ENCODE measurements around the gene SLC25A42. TPM values are rescaled to one million over a fixed set of nuclear protein-coding genes. Genes with fewer than 3 reads are reported as not detected.

Gene SLC25A42
- polyA plus RNA-seq, 2 donors = 4.1 to 4.2 TPM

- peaks cover 3 to 27% of the 10 kb centered on the region in 2 donors for H3K36me3 ChIP-seq (ENCODE audit: control insufficient read depth in 2 of 2, insufficient read depth in 2 of 2, low read length in 1 of 2)
These were observed 14.4 kb upstream of the SLC25A42 start for GRCh38 chr19:19049406-19049805.

DNA sequence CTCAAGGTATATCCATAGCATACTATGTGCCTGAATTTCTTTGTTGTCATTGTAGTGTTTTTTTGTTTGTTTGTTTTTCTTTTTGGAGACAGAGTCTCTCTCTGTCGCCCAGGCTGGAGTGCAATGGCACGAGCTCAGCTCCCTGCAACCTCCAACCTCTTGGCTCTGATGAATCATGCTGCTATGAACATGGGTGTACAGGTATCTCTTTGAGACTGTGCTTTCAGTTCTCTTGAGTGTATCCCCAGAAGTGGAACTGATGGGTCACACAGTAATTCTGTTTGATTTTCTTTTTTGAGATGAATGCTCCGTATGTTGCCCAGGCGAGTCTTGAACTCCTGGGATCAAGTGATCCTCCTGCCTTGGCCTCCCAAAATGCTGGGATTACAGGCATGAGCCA lies 13.7 kb upstream of the SLC25A42 start:
- WGBS, 2 donors = 92 to 95% methylated on average over 4 of the region's 4 CpGs
- Histone ChIP-seq H3K4me3 (ENCODE audit: low read depth in 1 of 2, low read length in 2 of 2) (no peak overlapping the region), H3K4me1 (ENCODE audit: control insufficient read depth in 2 of 2, insufficient read depth in 2 of 2, low read length in 1 of 2) (no peaks in the 10 kb centered on the region), H3K27ac (ENCODE audit: low read depth in 2 of 2, low read length in 1 of 2) (no peak overlapping the region), H3K9me3 (ENCODE audit: control insufficient read depth in 2 of 2, insufficient read depth in 1 of 2, low read depth in 1 of 2, low read length in 1 of 2) (no peaks in the 10 kb centered on the region), H3K27me3 (ENCODE audit: control insufficient read depth in 1 of 2, insufficient read depth in 2 of 2, low read length in 2 of 2) (no peaks in the 10 kb centered on the region), H3K36me3 (ENCODE audit: control insufficient read depth in 2 of 2, insufficient read depth in 2 of 2, low read length in 1 of 2) (peaks cover 9 to 29% of the 10 kb centered on the region in 2 donors)

More at GRCh38 chr19:19049406-19049805, 14.4 kb upstream of the SLC25A42 start:
- H3K27me3 ChIP-seq (ENCODE audit: control insufficient read depth in 1 of 2, insufficient read depth in 2 of 2, low read length in 2 of 2) = no peaks in the 10 kb centered on the region
- H3K27ac ChIP-seq (ENCODE audit: low read depth in 2 of 2, low read length in 1 of 2) = no peak overlapping the region
- no peak overlapping the region for H3K4me3 ChIP-seq (ENCODE audit: low read depth in 1 of 2, low read length in 2 of 2)
- H3K4me1 ChIP-seq (ENCODE audit: control insufficient read depth in 2 of 2, insufficient read depth in 2 of 2, low read length in 1 of 2) = no peaks in the 10 kb centered on the region
- 96 to 97% methylated on average over 2 of the region's 2 CpGs for WGBS, 2 donors
- H3K9me3 ChIP-seq (ENCODE audit: control insufficient read depth in 2 of 2, insufficient read depth in 1 of 2, low read depth in 1 of 2, low read length in 1 of 2) = no peaks in the 10 kb centered on the region

- Histone ChIP-seq H3K9me3 (ENCODE audit: control insufficient read depth in 2 of 2, insufficient read depth in 1 of 2, low read depth in 1 of 2, low read length in 1 of 2) (no peaks in the 10 kb centered on the region), H3K27me3 (ENCODE audit: control insufficient read depth in 1 of 2, insufficient read depth in 2 of 2, low read length in 2 of 2) (no peaks in the 10 kb centered on the region), H3K4me1 (ENCODE audit: control insufficient read depth in 2 of 2, insufficient read depth in 2 of 2, low read length in 1 of 2) (no peaks in the 10 kb centered on the region), H3K4me3 (ENCODE audit: low read depth in 1 of 2, low read length in 2 of 2) (no peak overlapping the region), H3K36me3 (ENCODE audit: control insufficient read depth in 2 of 2, insufficient read depth in 2 of 2, low read length in 1 of 2) (peaks cover 9 to 35% of the 10 kb centered on the region in 2 donors), H3K27ac (ENCODE audit: low read depth in 2 of 2, low read length in 1 of 2) (no peak overlapping the region)
- WGBS, 2 donors = 54 to 72% methylated on average over 2 of the region's 2 CpGs
These were observed 13.1 kb upstream of the SLC25A42 start for GRCh38 chr19:19050731-19051130.

DNA sequence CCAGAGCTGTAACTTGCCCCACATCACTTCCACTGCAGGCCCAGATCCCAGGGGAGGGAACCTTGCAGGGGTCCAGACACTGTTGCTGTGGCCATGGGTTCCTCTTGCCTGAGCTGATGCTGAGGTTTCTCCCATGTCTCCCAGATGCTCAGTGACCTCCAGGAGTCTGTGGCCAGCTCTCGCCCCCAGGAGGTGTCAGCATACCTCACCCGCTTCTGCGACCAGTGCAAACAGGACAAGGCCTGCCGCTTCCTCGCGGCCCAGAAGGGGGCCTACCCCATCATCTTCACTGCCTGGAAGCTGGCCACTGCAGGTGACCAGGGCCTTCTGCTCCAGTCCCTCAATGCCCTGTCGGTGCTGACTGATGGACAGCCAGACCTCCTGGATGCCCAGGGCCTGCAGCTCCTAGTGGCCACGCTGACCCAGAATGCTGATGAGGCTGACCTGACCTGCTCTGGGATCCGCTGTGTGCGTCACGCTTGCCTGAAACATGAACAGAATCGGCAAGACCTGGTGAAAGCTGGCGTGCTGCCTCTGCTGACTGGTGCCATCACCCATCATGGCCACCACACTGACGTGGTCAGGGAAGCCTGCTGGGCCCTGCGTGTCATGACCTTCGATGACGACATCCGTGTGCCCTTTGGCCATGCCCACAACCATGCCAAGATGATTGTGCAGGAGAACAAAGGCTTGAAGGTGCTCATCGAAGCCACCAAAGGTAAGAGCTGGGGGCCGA lies 12.1 kb upstream of the SLC25A42 start:
- H3K36me3 ChIP-seq (ENCODE audit: control insufficient read depth in 2 of 2, insufficient read depth in 2 of 2, low read length in 1 of 2) = peaks cover 9 to 39% of the 10 kb centered on the region in 2 donors
- H3K9me3 ChIP-seq (ENCODE audit: control insufficient read depth in 2 of 2, insufficient read depth in 1 of 2, low read depth in 1 of 2, low read length in 1 of 2) = no peaks in the 10 kb centered on the region
- no peaks in the 10 kb centered on the region for H3K27me3 ChIP-seq (ENCODE audit: control insufficient read depth in 1 of 2, insufficient read depth in 2 of 2, low read length in 2 of 2)
- no peaks in the 10 kb centered on the region for H3K4me1 ChIP-seq (ENCODE audit: control insufficient read depth in 2 of 2, insufficient read depth in 2 of 2, low read length in 1 of 2)
- H3K4me3 ChIP-seq (ENCODE audit: low read depth in 1 of 2, low read length in 2 of 2) = no peak overlapping the region
- WGBS, 2 donors = 92 to 93% methylated on average over 20 of the region's 20 CpGs
- H3K27ac ChIP-seq (ENCODE audit: low read depth in 2 of 2, low read length in 1 of 2) = no peak overlapping the region

DNA sequence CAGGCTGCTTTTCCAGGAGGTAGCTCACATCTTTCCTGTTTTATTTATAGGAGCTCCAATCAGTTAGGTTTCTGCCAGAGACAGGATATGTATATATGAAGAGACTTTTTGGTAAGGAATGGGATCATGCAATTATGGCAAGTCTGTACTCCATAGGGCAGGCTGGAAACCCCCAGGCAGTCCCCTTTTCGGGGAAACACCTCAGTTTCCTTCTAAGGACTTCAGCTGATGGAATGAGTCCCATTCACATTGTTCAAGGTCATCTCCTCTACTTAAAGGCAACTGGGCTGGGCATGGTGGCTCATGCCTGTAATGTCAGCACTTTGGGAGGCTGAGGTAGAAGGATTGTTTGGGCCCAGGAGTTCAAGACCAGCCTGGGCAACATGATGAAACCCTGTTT lies 10.9 kb upstream of the SLC25A42 start:
- Histone ChIP-seq H3K4me3 (ENCODE audit: low read depth in 1 of 2, low read length in 2 of 2) (no peak overlapping the region), H3K36me3 (ENCODE audit: control insufficient read depth in 2 of 2, insufficient read depth in 2 of 2, low read length in 1 of 2) (peaks cover 15 to 52% of the 10 kb centered on the region in 2 donors)
- WGBS, 2 donors = 64 to 81% methylated on average over 1 of the region's 1 CpG

GRCh38 chr19:19053508-19054314 lies 10.1 kb upstream of the SLC25A42 start:
- Histone ChIP-seq H3K9me3 (ENCODE audit: control insufficient read depth in 2 of 2, insufficient read depth in 1 of 2, low read depth in 1 of 2, low read length in 1 of 2) (no peaks in the 10 kb centered on the region), H3K4me3 (ENCODE audit: low read depth in 1 of 2, low read length in 2 of 2) (no peak overlapping the region), H3K27ac (ENCODE audit: low read depth in 2 of 2, low read length in 1 of 2) (no peak overlapping the region), H3K36me3 (ENCODE audit: control insufficient read depth in 2 of 2, insufficient read depth in 2 of 2, low read length in 1 of 2) (peaks cover 18 to 53% of the 10 kb centered on the region in 2 donors), H3K27me3 (ENCODE audit: control insufficient read depth in 1 of 2, insufficient read depth in 2 of 2, low read length in 2 of 2) (no peaks in the 10 kb centered on the region), H3K4me1 (ENCODE audit: control insufficient read depth in 2 of 2, insufficient read depth in 2 of 2, low read length in 1 of 2) (no peaks in the 10 kb centered on the region)
- WGBS, 2 donors = 88 to 90% methylated on average over 21 to 25 of the region's 25 CpGs

More for the DNA sequence above, 10.9 kb upstream of the SLC25A42 start:
- Histone ChIP-seq H3K9me3 (ENCODE audit: control insufficient read depth in 2 of 2, insufficient read depth in 1 of 2, low read depth in 1 of 2, low read length in 1 of 2) (no peaks in the 10 kb centered on the region), H3K4me1 (ENCODE audit: control insufficient read depth in 2 of 2, insufficient read depth in 2 of 2, low read length in 1 of 2) (no peaks in the 10 kb centered on the region), H3K27me3 (ENCODE audit: control insufficient read depth in 1 of 2, insufficient read depth in 2 of 2, low read length in 2 of 2) (no peaks in the 10 kb centered on the region), H3K27ac (ENCODE audit: low read depth in 2 of 2, low read length in 1 of 2) (no peak overlapping the region)

DNA sequence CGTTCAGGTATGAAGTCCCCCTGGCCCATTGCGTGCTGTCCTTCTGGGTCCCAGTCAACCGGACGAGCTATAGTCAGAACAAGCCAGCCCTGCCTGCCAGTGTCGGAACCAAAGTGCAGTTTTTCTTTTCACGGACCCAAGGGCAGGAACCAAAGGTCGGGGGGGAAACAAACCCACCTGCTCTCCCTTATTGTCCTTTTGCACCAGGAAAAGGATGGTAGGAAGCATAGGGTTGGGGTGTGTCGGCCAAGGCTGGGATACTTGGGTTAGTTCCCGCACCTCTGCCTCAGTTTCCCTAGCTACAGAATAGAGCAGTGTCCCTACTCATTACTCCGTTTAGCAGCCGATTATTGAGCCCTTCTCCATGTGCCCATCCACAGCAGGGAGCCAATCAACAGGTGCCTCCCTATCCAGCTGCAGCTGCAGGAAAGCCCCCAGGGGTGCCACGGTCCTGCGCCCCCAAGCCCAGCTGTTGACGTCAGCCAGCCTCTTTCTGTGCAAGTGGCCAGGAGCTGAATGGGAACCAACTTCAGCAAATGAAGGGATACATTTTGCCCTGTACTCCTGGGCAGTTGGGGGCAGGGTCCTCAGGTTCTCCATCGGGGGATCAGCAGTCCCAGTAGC lies 9.4 kb upstream of the SLC25A42 start:
- Histone ChIP-seq H3K27me3 (ENCODE audit: control insufficient read depth in 1 of 2, insufficient read depth in 2 of 2, low read length in 2 of 2) (no peaks in the 10 kb centered on the region), H3K27ac (ENCODE audit: low read depth in 2 of 2, low read length in 1 of 2) (no peak overlapping the region), H3K36me3 (ENCODE audit: control insufficient read depth in 2 of 2, insufficient read depth in 2 of 2, low read length in 1 of 2) (peaks cover 18 to 59% of the 10 kb centered on the region in 2 donors), H3K9me3 (ENCODE audit: control insufficient read depth in 2 of 2, insufficient read depth in 1 of 2, low read depth in 1 of 2, low read length in 1 of 2) (no peaks in the 10 kb centered on the region), H3K4me3 (ENCODE audit: low read depth in 1 of 2, low read length in 2 of 2) (no peak overlapping the region), H3K4me1 (ENCODE audit: control insufficient read depth in 2 of 2, insufficient read depth in 2 of 2, low read length in 1 of 2) (no peaks in the 10 kb centered on the region)
- 95 to 96% methylated on average over 15 of the region's 15 CpGs for WGBS, 2 donors

- Histone ChIP-seq H3K9me3 (ENCODE audit: control insufficient read depth in 2 of 2, insufficient read depth in 1 of 2, low read depth in 1 of 2, low read length in 1 of 2) (no peaks in the 10 kb centered on the region), H3K4me1 (ENCODE audit: control insufficient read depth in 2 of 2, insufficient read depth in 2 of 2, low read length in 1 of 2) (no peaks in the 10 kb centered on the region), H3K36me3 (ENCODE audit: control insufficient read depth in 2 of 2, insufficient read depth in 2 of 2, low read length in 1 of 2) (peaks cover 18 to 60% of the 10 kb centered on the region in 2 donors), H3K27ac (ENCODE audit: low read depth in 2 of 2, low read length in 1 of 2) (no peak overlapping the region), H3K27me3 (ENCODE audit: control insufficient read depth in 1 of 2, insufficient read depth in 2 of 2, low read length in 2 of 2) (no peaks in the 10 kb centered on the region), H3K4me3 (ENCODE audit: low read depth in 1 of 2, low read length in 2 of 2) (no peak overlapping the region)
- 95% methylated on average over 19 of the region's 19 CpGs for WGBS, 2 donors
These were observed 8.8 kb upstream of the SLC25A42 start for GRCh38 chr19:19054939-19055440.

- no peak overlapping the region for H3K27ac ChIP-seq (ENCODE audit: low read depth in 2 of 2, low read length in 1 of 2)
- 94% methylated on average over 12 to 13 of the region's 13 CpGs for WGBS, 2 donors
- no peak overlapping the region for H3K4me3 ChIP-seq (ENCODE audit: low read depth in 1 of 2, low read length in 2 of 2)
- no peaks in the 10 kb centered on the region for H3K4me1 ChIP-seq (ENCODE audit: control insufficient read depth in 2 of 2, insufficient read depth in 2 of 2, low read length in 1 of 2)
- H3K27me3 ChIP-seq (ENCODE audit: control insufficient read depth in 1 of 2, insufficient read depth in 2 of 2, low read length in 2 of 2) = no peaks in the 10 kb centered on the region
- H3K9me3 ChIP-seq (ENCODE audit: control insufficient read depth in 2 of 2, insufficient read depth in 1 of 2, low read depth in 1 of 2, low read length in 1 of 2) = no peaks in the 10 kb centered on the region
- peaks cover 18 to 60% of the 10 kb centered on the region in 2 donors for H3K36me3 ChIP-seq (ENCODE audit: control insufficient read depth in 2 of 2, insufficient read depth in 2 of 2, low read length in 1 of 2)
These were observed 8.1 kb upstream of the SLC25A42 start for GRCh38 chr19:19055701-19056100.
